HG03108 (cell line): Measurements from ENCODE around the gene ASPDH.
"Not testable (repeated sequence)": the region's sequence is repeated elsewhere in the genome, so short reads cannot be mapped to it uniquely, and the experiment has no call there.

Experiments used
- ATAC-seq: cut with Tn5 transposase; IDR thresholded peaks from one replicate; pipeline ENCODE4 v1.9.1; 2021; ENCODE audit warnings: moderate library complexity; ENCODE audit not compliant: unreplicated experiment

ASPDH gene

GRCh38 chr19:50480281-50481111 is 33.2 kb downstream of the ASPDH start:
- no peak for ATAC-seq

DNA sequence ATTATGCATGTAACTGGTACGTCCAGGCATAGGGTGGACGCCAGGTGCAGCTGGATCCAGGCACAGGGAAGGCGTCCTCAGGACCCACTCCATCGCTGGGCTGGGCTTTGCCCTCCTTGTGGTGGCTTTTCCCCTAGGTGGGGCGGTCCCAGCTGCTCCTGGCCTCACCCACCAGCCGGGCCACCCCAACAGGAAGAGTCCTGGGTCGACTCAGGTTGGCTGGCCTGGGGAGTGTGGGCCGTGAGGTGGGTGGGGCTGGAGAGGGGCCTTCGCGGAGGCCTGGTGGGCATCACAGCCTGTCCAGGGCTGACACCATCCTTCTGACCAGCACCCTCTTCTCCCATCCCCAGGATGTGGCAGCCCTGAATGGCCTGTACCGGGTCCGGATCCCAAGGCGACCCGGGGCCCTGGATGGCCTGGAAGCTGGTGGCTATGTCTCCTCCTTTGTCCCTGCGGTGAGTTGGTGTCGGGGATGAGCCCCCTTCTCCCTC is 33.9 kb downstream of the ASPDH start:
- no peak for ATAC-seq

- ATAC-seq: no peak
These were observed 34.6 kb downstream of the ASPDH start for GRCh38 chr19:50478901-50479715.

DNA sequence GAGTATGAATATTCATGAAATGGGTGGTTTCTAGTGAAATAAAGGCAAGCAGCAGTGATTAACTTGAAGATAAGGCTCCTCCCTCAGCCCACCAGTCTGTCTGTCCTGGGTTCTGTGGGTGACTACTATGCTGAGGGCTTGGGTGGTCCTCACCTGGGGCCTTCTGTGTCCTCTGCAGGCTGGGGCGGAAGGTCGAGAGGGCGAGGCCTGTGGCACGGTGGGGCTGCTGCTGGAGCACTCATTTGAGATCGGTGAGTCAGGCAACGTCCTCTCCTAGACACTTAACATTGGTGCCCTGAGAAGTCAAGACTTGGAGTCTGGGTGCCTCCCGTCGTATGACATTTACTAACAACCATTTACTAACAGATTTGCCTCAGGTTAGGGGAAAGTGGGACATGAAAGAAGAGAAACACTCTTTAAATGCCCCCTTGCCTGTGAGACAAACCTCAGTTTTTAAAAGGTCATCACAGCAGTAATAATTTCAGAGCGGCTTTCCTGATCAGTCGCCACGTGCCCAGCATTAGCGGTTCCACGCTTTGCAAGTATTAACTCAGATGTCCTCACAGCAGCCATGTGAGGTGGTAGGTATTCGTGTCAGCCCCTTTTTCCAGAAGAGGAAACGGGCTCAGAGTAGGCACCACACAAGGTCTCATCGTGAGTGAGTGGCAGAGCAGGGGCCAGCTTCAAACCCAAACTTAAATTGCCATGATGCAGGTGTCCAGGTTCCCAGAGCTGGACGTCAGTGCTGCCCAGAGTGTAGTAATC is 35.8 kb downstream of the ASPDH start:
- no peak for ATAC-seq

DNA sequence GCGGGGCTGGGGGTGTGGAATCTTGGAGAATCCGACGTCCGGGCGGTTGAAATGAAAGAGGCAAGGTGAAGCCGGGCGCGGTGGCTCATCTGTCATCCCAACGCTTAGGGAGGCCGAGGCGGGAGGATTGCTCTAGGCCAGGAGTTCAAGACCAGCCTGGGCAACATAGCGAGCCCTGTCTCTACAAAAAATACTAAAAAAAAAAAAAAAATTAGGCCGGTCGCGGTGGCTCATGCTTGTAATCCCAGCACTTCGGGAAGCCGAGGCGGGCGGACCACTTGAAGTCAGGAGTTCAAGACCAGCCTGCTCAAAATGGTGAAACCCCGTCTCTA is 36.8 kb downstream of the ASPDH start:
- ATAC-seq: no peak

DNA sequence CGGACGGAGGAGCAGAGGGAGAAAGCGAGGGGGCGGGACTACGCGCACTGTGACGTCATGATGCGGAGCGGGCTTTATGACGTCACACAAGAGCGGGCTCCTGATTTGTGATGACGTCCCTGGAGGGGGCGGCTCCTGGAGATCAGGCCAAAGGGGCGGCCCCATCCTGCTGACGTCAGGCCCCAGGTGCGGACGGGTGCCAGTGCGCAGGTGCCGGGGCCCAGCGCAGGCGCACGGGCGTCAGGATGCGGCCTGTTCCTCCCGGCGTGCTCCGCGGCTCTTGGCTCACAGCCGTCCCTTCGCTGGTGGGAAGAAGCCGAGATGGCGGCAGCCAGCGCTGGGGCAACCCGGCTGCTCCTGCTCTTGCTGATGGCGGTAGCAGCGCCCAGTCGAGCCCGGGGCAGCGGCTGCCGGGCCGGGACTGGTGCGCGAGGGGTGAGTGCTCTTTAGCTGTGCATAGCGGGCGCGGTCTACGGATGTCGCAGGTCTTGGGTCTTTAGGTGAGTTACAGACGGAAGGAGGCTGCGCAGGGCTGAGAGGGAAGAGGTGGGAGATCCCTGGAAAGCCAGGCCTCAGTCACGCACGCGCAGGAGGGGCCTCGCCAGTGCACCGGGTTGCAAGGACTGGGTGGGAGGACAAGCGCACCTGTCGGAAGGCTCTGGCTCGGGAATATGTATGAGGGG is 37.3 kb downstream of the ASPDH start, which contains the start of the genes EMC10 and GARIN5A:
Gene EMC10, plus strand, starts transcription at position 284 of the 683 bp plus-strand sequence. Its CDS starts 38 bp downstream, at position 322.
Gene GARIN5A, minus strand, starts transcription at position 625 of the 683 bp plus-strand sequence. Its CDS starts 460 bp downstream, at position 165.
- ATAC-seq: peak; percentile 78

DNA sequence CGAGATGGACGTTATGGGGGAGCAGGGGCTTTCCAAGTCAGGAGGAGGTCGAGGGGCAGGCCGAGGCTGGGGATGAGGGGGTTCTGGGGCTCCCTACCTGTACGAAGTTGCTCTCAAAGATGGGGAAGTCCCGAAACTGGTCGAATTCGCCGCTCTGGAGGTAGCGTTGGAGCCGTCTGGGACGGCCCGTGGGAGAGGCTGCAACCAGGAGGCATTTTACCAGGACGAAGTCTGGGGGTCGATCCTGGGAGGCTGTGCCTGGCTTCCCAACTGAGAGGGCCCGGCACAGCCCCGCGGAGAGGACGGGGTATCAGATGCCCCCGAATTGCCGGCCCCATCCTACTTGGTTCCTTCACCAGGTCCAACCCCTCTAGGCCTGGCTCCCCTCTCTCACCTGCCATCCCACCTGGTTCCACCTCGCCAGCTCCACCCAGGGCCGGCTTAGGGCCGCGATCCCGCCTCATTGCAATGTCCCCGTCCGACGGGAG is 37.9 kb downstream of the ASPDH start:
- ATAC-seq: peak; percentile 10

- no peak for ATAC-seq
These were observed 38.6 kb downstream of the ASPDH start for GRCh38 chr19:50475101-50475568.

GRCh38 chr19:50473336-50473735 is 40.4 kb downstream of the ASPDH start:
- not testable (repeated sequence) for ATAC-seq

DNA sequence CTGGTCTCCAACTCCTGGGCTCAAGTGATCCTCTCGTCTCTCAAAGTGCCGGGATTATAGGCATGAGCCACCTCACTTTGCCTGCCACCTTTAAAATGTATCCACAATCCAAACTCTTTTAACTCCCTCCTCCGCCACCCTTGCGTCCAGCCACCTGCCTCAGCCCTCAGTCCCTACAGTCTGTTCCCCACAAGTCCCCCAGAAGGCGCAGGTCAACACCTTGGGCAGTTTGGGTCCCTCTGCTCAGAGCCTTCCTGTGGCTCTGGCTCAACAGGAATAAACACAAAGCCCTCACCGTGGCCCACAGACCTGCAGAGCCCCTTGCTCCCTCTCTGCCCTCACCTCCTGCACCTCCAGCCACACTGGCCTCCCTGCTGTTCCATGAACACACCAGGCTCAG is 44.9 kb downstream of the ASPDH start:
- ATAC-seq: no peak

- ATAC-seq: no peak
These were observed 46.1 kb downstream of the ASPDH start for GRCh38 chr19:50467566-50467965.

DNA sequence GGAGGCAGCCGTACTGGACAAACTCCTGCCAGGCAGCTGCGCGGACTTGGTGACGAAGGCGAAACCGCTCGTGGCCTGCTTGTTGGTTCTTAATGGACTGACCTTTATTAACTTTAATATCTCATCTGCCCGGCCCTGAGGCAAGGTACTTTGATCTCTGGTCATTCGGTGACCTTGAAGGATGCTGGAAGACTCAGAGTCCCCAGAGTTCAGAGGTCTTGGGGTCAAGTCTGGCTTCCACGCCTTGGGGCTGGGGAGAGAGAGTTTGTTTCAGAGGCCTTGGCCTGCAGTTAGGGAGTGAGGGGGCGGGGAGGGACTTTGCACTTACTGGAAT is 47.0 kb downstream of the ASPDH start:
- no peak for ATAC-seq

DNA sequence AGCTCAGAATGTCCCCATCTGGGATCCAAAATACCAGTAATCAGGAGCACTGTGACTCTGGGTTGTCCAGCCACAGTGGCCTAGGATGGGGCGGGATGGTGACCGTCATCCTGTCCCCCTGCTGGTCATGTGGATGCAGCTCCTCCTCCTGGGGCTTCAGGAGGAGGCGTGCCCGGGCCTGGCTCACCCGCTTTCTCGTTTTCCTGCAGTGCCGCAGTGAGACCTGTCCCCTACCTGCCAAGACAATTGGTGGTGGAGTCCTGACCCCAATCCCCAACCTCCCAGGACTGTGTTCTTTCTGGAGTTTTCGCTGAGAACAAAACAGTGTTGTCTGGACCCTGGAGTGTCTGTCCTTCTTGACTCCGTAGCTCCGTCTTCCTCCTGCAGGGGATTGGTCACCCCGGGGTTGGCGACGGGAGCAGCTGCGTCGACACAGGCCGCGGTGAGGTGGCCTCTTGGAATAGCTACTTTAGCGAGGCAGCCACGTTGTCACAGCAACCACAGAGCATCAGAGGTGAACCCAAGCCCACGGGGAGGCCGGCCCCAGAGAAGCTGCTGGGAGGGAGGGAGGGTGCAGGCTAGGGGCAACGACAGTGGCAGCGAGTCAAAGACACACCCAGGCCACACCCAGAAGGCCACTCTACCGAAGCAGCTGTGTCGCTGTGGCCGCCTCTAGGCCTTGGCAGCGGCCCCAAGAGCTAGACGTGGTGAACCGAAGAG is 47.6 kb downstream of the ASPDH start:
- no peak for ATAC-seq

GRCh38 chr19:50465000-50465399 is 48.7 kb downstream of the ASPDH start:
- no peak for ATAC-seq

- no peak for ATAC-seq
These were observed 49.4 kb downstream of the ASPDH start for GRCh38 chr19:50464348-50464747.

- no peak for ATAC-seq
These were observed 50.7 kb downstream of the ASPDH start for GRCh38 chr19:50462970-50463369.
